ENCODE data around the gene RGL1.

RGL1 gene

GRCh38 chr1:183912265-183912886 is 107.5 kb downstream of the RGL1 start:
- no peak for DNase-seq

GRCh38 chr1:183913567-183913993 is 108.7 kb downstream of the RGL1 start:
- no peak for DNase-seq

GRCh38 chr1:183914276-183914675 is 109.4 kb downstream of the RGL1 start:
- no peak for DNase-seq

GRCh38 chr1:183914891-183915290 is 110.0 kb downstream of the RGL1 start:
- no peak for DNase-seq

- DNase-seq: peak in 53 of 58 donors; percentile 10 to 92 (median 59)
Measured at GRCh38 chr1:183915625-183916510, 110.9 kb downstream of the RGL1 start.

DNA sequence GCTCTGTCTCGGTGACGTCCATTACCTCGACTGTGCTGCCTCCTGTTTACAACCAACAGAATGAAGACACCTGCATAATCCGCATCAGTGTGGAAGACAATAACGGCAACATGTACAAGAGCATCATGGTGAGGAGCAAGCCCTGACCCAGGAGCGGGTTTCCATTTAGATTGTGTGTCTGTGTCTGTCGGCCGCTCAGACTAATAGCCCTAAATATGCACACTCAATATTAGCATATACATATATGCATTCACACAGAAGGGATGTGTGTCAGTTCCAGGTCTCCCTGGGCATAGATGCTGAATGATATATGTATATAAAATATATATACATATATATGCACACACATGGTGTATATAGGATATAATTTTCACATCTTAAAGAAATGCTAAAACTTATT is 111.7 kb downstream of the RGL1 start:
- no peak for DNase-seq

DNA sequence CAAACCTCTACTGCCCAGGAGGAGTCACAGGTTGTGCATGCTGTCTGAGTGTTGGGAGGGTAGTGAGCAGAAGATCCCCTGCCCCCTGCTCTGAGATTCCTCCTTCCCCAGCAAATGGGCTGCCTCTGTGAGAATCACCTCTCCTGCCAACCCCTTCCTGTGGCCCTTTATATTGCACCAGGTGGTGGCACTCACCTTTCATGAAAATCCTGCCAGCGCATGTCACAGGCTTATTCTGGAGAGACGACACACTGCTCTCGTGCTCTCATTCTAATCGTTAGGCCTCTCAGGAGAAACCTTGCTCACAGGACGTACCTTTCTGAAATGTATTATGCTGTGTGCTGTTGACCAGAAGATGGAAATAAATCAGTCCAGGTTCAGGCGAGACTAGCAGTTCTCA is 113.7 kb downstream of the RGL1 start:
- no peak for DNase-seq

DNA sequence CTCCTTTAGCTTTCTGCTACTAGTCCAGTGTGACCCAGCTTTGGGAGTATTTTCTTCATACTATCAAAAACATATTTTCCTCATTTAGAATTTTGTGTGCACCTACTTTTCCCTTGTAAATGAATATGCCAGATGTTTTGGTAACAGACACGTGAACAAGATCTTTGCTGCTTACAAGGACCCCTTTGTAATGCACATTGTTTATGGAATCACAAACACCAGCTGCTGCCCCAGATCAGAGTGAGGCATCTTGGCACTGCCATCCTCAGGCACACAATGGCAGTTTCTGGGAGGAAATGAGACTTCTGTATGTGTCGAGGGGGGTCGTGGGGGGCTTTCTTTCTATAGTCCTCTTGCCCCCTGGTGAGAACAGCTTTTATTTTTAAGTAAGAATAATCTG is 115.7 kb downstream of the RGL1 start:
- DNase-seq: peak in 38 of 58 donors; percentile 15 to 85 (median 48)

DNA sequence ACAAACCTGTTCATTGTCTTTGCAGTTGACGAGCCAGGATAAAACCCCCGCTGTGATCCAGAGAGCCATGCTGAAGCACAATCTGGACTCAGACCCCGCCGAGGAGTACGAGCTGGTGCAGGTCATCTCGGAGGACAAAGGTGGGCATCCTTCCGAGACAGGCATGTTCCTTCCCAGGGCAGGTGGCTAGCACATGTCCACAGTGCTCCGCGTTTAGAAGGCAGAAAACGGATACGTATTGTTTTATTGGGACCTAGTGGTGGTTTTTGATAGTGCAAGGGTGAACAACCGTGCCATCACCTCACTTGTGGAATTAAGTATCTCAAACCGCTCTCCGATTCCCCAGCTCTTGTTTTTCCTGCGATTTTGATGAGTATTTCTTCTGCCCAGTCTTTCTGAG is 117.3 kb downstream of the RGL1 start:
- no peak for DNase-seq

- DNase-seq: no peak
Measured at GRCh38 chr1:183925947-183926346, 121.0 kb downstream of the RGL1 start.

GRCh38 chr1:183926983-183927382 is 122.1 kb downstream of the RGL1 start:
- DNase-seq: no peak

GRCh38 chr1:183931646-183932271 is 126.8 kb downstream of the RGL1 start:
- no peak for DNase-seq

DNA sequence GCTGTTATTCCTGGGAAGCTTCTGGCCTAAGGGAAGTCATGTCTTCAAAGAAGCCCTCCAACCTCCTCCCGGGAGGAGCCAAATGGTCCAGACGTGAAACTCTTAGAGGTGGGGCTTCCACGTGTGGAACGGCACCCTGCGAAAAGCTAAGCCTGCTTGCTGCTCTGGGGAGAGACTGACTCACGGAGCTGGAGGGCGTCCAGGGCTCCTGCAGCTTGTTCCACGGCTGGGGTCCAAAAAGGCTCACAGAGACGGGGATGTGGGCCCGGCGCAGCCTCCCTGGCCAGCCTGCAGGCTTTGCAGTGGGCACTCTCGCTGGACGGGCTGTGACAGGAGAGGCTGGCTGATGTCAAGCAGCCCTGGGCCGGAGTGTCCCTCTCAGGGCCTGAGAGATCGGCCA is 127.5 kb downstream of the RGL1 start:
- peak in 56 of 58 donors; percentile 17 to 94 (median 73) for DNase-seq

DNA sequence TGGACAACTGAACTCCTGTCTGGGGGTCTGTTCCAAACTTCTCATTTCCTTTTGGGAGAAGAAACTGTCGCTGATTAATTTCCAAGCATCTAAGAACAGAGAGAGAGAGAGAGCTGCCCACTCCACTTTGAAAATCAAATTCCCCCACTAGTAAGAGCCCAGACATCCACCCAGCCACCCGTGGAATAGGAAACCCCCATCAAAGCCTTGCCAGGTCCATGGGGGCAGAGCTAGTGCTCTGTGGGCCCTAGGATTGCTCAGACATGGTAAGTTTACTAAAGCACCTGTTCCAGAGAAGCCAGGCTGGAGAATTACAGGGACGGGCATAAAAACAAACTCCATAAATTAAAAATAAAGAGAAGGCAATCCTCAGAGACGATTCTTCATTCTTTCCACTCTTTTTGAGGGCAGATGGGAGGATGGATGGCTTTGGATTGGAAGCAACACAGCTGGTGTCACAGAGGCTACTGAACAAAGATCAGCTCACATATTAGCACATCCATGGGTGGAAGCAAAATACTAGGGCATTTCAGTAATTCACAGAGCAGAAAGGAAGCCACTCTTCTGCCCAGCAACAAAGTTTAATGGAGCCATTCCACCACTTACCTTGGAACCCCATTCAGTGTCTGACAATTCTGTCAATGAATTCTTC is 128.7 kb downstream of the RGL1 start:
- DNase-seq: no peak

DNA sequence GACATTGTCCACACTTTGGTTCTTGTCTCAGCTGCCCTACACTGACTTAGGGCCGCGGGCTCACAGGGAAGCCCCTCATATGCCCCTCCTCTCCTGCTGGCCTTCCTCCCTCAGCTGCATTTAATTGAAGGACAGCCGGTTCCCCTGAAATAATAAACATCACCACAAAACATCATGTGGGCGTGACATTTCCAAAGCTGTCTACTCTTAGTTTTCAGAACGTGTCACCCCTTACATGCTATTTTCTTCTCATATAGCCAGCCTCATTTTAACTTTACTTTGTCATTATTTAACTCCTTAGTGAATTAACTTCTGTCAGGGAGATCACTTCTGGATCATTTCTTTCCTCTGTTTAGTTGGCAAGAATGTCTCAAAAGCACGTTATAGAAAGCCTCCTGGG is 129.4 kb downstream of the RGL1 start:
- no peak for DNase-seq

DNA sequence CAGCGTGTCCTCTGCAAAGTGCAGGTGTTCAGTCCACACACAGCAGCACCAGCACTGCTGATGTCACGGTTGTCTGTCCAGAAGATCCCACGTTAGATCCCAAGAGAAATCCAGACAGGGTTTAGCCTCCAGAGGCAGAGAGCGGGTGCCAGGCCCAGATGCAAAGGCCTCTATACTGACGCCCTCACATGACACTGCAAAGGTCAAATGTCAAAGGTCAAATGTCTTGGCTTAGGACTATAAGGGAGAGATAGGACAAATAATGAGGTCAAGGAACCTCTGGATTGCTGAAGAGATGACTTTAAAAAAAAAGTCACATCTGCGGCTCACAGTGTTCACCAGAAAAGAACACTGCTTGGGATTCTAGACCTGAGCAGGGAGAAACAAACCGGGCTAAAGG is 131.1 kb downstream of the RGL1 start:
- no peak for DNase-seq

- no peak for DNase-seq
Measured at GRCh38 chr1:183936791-183937190, 131.9 kb downstream of the RGL1 start.

- no peak for DNase-seq
Measured at GRCh38 chr1:183937611-183938010, 132.7 kb downstream of the RGL1 start.

- no peak for DNase-seq
Measured at GRCh38 chr1:183941001-183941400, 136.1 kb downstream of the RGL1 start.

- DNase-seq: peak in 1 of 58 donors; percentile 13
Measured at GRCh38 chr1:183942933-183943693, 138.2 kb downstream of the RGL1 start.

Data from anterior cingulate cortex (tissue), 58 donors.